Measurements from ENCODE around the gene CAPZA2.
A peak's percentile ranks its signal among the peaks of the same experiment; 100 is the strongest.

The CAPZA2 gene

GRCh38 chr7:116918704-116919103 is 56.3 kb downstream of the CAPZA2 start:
- no peak for DNase-seq (ENCODE audit: low spot score)
- in situ Hi-C loops (cut with MboI; ENCODE audit: low sequenced_read_pairs, unreplicated experiment) = no loop called here
- TF ChIP-seq, protein P1, sequence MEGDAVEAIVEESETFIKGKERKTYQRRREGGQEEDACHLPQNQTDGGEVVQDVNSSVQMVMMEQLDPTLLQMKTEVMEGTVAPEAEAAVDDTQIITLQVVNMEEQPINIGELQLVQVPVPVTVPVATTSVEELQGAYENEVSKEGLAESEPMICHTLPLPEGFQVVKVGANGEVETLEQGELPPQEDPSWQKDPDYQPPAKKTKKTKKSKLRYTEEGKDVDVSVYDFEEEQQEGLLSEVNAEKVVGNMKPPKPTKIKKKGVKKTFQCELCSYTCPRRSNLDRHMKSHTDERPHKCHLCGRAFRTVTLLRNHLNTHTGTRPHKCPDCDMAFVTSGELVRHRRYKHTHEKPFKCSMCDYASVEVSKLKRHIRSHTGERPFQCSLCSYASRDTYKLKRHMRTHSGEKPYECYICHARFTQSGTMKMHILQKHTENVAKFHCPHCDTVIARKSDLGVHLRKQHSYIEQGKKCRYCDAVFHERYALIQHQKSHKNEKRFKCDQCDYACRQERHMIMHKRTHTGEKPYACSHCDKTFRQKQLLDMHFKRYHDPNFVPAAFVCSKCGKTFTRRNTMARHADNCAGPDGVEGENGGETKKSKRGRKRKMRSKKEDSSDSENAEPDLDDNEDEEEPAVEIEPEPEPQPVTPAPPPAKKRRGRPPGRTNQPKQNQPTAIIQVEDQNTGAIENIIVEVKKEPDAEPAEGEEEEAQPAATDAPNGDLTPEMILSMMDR (IDR thresholded peaks at IDR 0.05; ENCODE audit: borderline replicate concordance, control extremely low read depth, extremely low read depth, insufficient read depth, missing control alignments) = no peak

- in situ Hi-C loops (cut with MboI; ENCODE audit: low sequenced_read_pairs, unreplicated experiment) = no loop called here
- no peak for DNase-seq (ENCODE audit: low spot score)
- TF ChIP-seq, protein P1 (IDR thresholded peaks at IDR 0.05; ENCODE audit: borderline replicate concordance, control extremely low read depth, extremely low read depth, insufficient read depth, missing control alignments) = no peak
These were observed 58.0 kb downstream of the CAPZA2 start for GRCh38 chr7:116920359-116920758.

DNA sequence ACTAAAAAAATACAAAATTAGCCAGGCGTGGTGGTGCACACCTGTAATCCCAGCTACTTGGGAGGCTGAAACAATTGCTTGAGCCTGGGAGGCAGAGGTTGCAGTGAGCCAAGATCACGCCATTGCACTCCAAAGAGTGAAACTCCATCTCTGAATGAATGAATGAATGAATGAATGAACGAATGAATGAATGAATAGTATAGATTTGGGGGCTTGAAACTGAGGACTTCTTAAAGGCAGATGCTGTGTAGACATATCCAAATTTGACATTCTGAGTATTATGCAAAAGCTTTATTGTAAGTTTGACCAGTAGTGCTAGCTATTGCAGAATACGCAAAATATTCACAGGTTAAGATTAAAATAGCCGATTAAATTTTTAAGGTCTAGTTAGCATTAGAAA is 60.2 kb downstream of the CAPZA2 start:
- in situ Hi-C loops (cut with MboI; ENCODE audit: low sequenced_read_pairs, unreplicated experiment) = no loop called here
- DNase-seq (ENCODE audit: low spot score) = no peak
- TF ChIP-seq, protein P1 (IDR thresholded peaks at IDR 0.05; ENCODE audit: borderline replicate concordance, control extremely low read depth, extremely low read depth, insufficient read depth, missing control alignments) = no peak

DNA sequence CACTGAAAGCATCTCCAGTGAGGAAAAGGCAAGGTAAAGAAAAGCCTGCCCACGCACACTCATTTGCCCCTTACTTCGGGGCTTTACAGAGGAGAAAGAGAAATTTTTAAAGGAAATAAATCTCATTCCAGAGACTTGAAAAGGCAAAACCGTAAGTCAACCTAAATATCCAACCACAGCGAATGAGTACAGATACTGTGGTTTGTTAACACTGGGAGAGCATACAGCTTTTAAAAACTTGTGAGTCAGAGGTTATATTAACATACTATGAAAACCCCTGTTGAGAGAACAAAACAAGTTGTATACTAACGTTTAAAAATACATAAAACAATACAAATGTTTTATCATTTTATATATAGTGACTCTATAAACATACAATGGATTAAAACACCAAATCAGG is 62.4 kb downstream of the CAPZA2 start:
- DNase-seq (ENCODE audit: low spot score) = no peak
- TF ChIP-seq, protein P1 (IDR thresholded peaks at IDR 0.05; ENCODE audit: borderline replicate concordance, control extremely low read depth, extremely low read depth, insufficient read depth, missing control alignments) = no peak
- in situ Hi-C loops (cut with MboI; ENCODE audit: low sequenced_read_pairs, unreplicated experiment) = loop anchor here (5.0 kb wide), 1 partner anchor 203 kb away; no protein-coding TSS in a partner anchor

- in situ Hi-C loops (cut with MboI; ENCODE audit: low sequenced_read_pairs, unreplicated experiment) = loop anchor here (5.0 kb wide), 1 partner anchor 198 kb away; no protein-coding TSS in a partner anchor
- TF ChIP-seq, protein P1 (IDR thresholded peaks at IDR 0.05; ENCODE audit: borderline replicate concordance, control extremely low read depth, extremely low read depth, insufficient read depth, missing control alignments) = no peak
- no peak for DNase-seq (ENCODE audit: low spot score)
These were observed 66.6 kb downstream of the CAPZA2 start for GRCh38 chr7:116929021-116929420.

DNA sequence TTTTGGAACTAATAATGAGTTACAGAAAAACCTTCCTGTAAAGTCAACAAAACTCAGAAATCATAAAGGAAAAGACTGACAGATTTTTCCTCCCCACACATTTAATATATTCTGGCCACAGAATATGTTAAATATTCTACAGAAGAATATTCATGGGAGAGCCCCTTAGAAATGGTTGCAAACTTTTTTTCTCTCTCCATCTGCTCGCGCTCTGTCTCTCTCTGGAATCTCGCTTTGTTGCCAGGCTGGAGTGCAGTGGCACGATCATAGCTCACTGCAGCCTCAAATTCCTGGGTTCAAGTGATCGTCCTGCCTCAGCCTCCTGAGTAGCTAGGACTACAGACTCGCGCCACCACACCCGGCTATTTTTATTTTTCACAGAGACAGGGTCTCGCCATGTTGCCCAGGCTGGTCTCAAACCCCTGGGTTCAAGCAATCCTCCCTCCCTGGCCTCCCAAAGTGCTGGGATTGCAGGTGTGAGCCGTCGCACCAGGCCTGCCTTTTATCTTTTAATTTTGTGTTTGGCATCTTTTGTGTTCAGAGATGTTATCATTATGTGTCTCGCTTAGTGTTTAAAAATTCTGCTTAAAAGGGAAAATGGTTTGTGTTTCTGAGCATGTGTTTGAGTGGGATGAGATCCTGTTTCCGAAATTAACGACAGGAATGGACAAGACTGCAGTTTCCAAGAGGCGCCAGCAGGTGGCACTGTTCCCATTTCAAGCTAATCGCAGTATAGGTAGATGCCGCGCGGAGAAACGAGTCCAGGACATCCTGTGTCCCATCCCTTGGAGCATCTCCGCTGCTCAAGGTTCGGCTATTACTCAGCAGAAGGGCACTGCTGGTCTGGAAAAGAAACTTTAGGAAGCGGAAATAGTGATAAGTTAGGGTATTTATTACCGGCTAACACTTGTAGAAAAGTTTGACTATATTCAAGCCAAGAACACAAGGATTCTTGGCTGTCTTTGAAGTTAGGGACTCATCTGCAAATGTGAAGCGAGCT is 67.8 kb downstream of the CAPZA2 start:
- TF ChIP-seq, protein P1 (IDR thresholded peaks at IDR 0.05; ENCODE audit: borderline replicate concordance, control extremely low read depth, extremely low read depth, insufficient read depth, missing control alignments) = peak; percentile 87
- in situ Hi-C loops (cut with MboI; ENCODE audit: low sequenced_read_pairs, unreplicated experiment) = loop anchor here (5.0 kb wide), 1 partner anchor 197 kb away; no protein-coding TSS in a partner anchor
- DNase-seq (ENCODE audit: low spot score) = peak; percentile 76
